Measurements from ENCODE around the gene TAS2R42. TPM values are rescaled to one million over a fixed set of nuclear protein-coding genes. Genes with fewer than 3 reads are reported as not detected.

The TAS2R42 gene
- total RNA-seq, 1 experiment from 2014 or later = not detected

GRCh38 chr12:11164384-11164783 is 22.4 kb downstream of the TAS2R42 start:
- H3K36me3 ChIP-seq (ENCODE audit: control insufficient read depth in 1 of 2, insufficient read depth in 2 of 2, low read length in 2 of 2) = peaks cover 0 to 10% of the 10 kb centered on the region in 2 experiments; a peak in 1 of 4 replicates
- RAD21 ChIA-PET (ENCODE audit: low non-redundant PET in 1 of 2, low total read pairs in 2 of 2, uncharacterized antibody in 2 of 2, unreplicated experiment in 2 of 2) = no interaction called here
- intact Hi-C loops (cut with micrococcal nuclease) = no loop called here
- H3K4me3 ChIP-seq (replicated peaks in 1 of 2; ENCODE audit: low read depth in 1 of 2, low read length in 2 of 2) = no peak overlapping the region
- no peak overlapping the region for H2AFZ ChIP-seq (ENCODE audit: low read depth, low read length, poor library complexity, severe bottlenecking)
- H3K27me3 ChIP-seq (ENCODE audit: insufficient read depth, low read length) = no peaks in the 10 kb centered on the region
- peaks cover 7% of the 10 kb centered on the region; the same call in 1 of the 2 replicates for H4K20me1 ChIP-seq (ENCODE audit: insufficient read depth)
- POLR2A ChIA-PET = no interaction called here
- no peak for TF ChIP-seq EZH2phosphoT487 (IDR thresholded peaks at IDR 0.05; ENCODE audit: borderline replicate concordance)
- TF ChIP-seq YY1 (IDR thresholded peaks at IDR 0.05; ENCODE audit: extremely low read depth, insufficient replicate concordance, low read depth, low read length) = no peak
- no peak for TF ChIP-seq POLR2A (IDR thresholded peaks at IDR 0.05; ENCODE audit: borderline replicate concordance, extremely low read depth, insufficient read depth, insufficient read length)
- TF ChIP-seq CEBPB (IDR thresholded peaks at IDR 0.05; ENCODE audit: low read depth) = no peak
- TF ChIP-seq SRF (IDR thresholded peaks at IDR 0.05; ENCODE audit: low read depth) = no peak
- no peaks in the 10 kb centered on the region for H3K9me3 ChIP-seq (ENCODE audit: control insufficient read depth in 1 of 2, insufficient read depth in 1 of 2, low read depth in 1 of 2, low read length in 2 of 2)
- no peak overlapping the region for H3K9ac ChIP-seq (ENCODE audit: low read length)
- no peak for ATAC-seq
- H3K4me2 ChIP-seq (ENCODE audit: low read length) = no peak overlapping the region
- no peak for DNase-seq (ENCODE audit: low read depth, low spot score)
- H3K9me2 ChIP-seq (ENCODE audit: insufficient read depth) = no peaks in the 10 kb centered on the region
- peaks cover 100% of the 10 kb centered on the region for H3K79me2 ChIP-seq (ENCODE audit: insufficient read depth, low read length)
- no peaks in the 10 kb centered on the region for H3K4me1 ChIP-seq (ENCODE audit: control insufficient read depth in 1 of 2, insufficient read depth in 2 of 2, low read length in 2 of 2)
- CTCF ChIA-PET = no interaction called here
- no peak overlapping the region for H3K27ac ChIP-seq (ENCODE audit: low read depth, low read length)
- BruUV-seq (replicated peaks) = no TSS peak

GRCh38 chr12:11162502-11162901 is 24.2 kb downstream of the TAS2R42 start:
- peaks cover 100% of the 10 kb centered on the region for H3K79me2 ChIP-seq (ENCODE audit: insufficient read depth, low read length)
- no peak overlapping the region for H3K4me2 ChIP-seq (ENCODE audit: low read length)
- ChIA-PET POLR2A (interaction anchor here (1.9 kb wide), 1 partner anchor 9 kb away, joined by 7 read pairs; the partner anchor contains the start of gene SMIM10L1), CTCF (no interaction called here), RAD21 (ENCODE audit: low non-redundant PET in 1 of 2, low total read pairs in 2 of 2, uncharacterized antibody in 2 of 2, unreplicated experiment in 2 of 2) (no interaction called here)
- no peak overlapping the region for H3K4me3 ChIP-seq (replicated peaks in 1 of 2; ENCODE audit: low read depth in 1 of 2, low read length in 2 of 2)
- no peaks in the 10 kb centered on the region for H3K27me3 ChIP-seq (ENCODE audit: insufficient read depth, low read length)
- DNase-seq (ENCODE audit: low read depth, low spot score) (no peak), ATAC-seq (peak; percentile 52; the same call in 1 of the 2 replicates)
- H3K36me3 ChIP-seq (ENCODE audit: control insufficient read depth in 1 of 2, insufficient read depth in 2 of 2, low read length in 2 of 2) = no peaks in the 10 kb centered on the region; a peak in 1 of 4 replicates
- no peaks in the 10 kb centered on the region for H3K4me1 ChIP-seq (ENCODE audit: control insufficient read depth in 1 of 2, insufficient read depth in 2 of 2, low read length in 2 of 2)
- no TSS peak for BruUV-seq (replicated peaks)
- peaks cover 4% of the 10 kb centered on the region; the same call in 1 of the 2 replicates for H4K20me1 ChIP-seq (ENCODE audit: insufficient read depth)
- no peaks in the 10 kb centered on the region for H3K9me2 ChIP-seq (ENCODE audit: insufficient read depth)
- intact Hi-C loops (cut with micrococcal nuclease) = no loop called here
- no peak overlapping the region for H3K27ac ChIP-seq (ENCODE audit: low read depth, low read length)
- H3K9ac ChIP-seq (ENCODE audit: low read length) = no peak overlapping the region
- no peak overlapping the region for H2AFZ ChIP-seq (ENCODE audit: low read depth, low read length, poor library complexity, severe bottlenecking)
- H3K9me3 ChIP-seq (ENCODE audit: control insufficient read depth in 1 of 2, insufficient read depth in 1 of 2, low read depth in 1 of 2, low read length in 2 of 2) = no peaks in the 10 kb centered on the region
- TF ChIP-seq FOSL1 (IDR thresholded peaks at IDR 0.05; ENCODE audit: low read depth) (no peak), SP1 (IDR thresholded peaks at IDR 0.05; ENCODE audit: low read depth) (no peak), SIN3A (IDR thresholded peaks at IDR 0.05; ENCODE audit: low read depth) (no peak), JUND (IDR thresholded peaks at IDR 0.05) (no peak), ZFX (IDR thresholded peaks at IDR 0.05) (no peak), RAD21 (IDR thresholded peaks at IDR 0.05; ENCODE audit: low read depth) (no peak), YY1 (IDR thresholded peaks at IDR 0.05; ENCODE audit: extremely low read depth, insufficient replicate concordance, low read depth, low read length) (no peak), ZNF274 (IDR thresholded peaks at IDR 0.05; ENCODE audit: low read depth, low read length) (no peak), POLR2AphosphoS5 (IDR thresholded peaks at IDR 0.05; ENCODE audit: low read depth, low read length) (no peak), EGR1 (IDR thresholded peaks at IDR 0.05; ENCODE audit: low read depth) (no peak), CTCF (IDR thresholded peaks at IDR 0.05 in 2 of 3, conservative IDR thresholded peaks at IDR 0.05 in 1 of 3; ENCODE audit: borderline replicate concordance in 1 of 3, insufficient read depth in 1 of 3, low read depth in 2 of 3, low read length in 2 of 3) (no peak), ZBTB33 (IDR thresholded peaks at IDR 0.05; ENCODE audit: extremely low read depth, insufficient replicate concordance, low read length) (no peak), MAX (IDR thresholded peaks at IDR 0.05) (no peak), ATF3 (IDR thresholded peaks at IDR 0.05) (no peak), ELF1 (IDR thresholded peaks at IDR 0.05; ENCODE audit: borderline replicate concordance, low read depth) (no peak)
